PC-3 (cell line): Measurements from ENCODE around the gene PAMR1. TPM values are rescaled to one million over a fixed set of nuclear protein-coding genes. Genes with fewer than 3 reads are reported as not detected.

ENCODE experiments used
- ATAC-seq: fragments of 200-7000 bp; cut with Tn5 transposase; 2 replicates; pipeline ENCODE4 v1.9.1; 2020; ENCODE audit warnings: mild to moderate bottlenecking, moderate library complexity
- BruUV-seq: library from RNA; stranded (reverse); fragments of 400-500 nt; replicated peaks from 2 replicates; lab custom pipeline; 2021; lab: Mats Ljungman, UMichigan
- CTCF ChIA-PET: fragments of 300-600 bp; sonication (Branson Sonifier 250); formaldehyde crosslinking; loops from one replicate; lab custom pipeline; 2022; ENCODE audit warnings: antibody characterized with exemption; lab: Charles Lee
- POLR2A ChIA-PET: fragments of 300-600 bp; sonication (Branson Sonifier 250); formaldehyde crosslinking; loops from one replicate; lab custom pipeline; 2022; ENCODE audit warnings: antibody characterized with exemption; ENCODE audit not compliant: unreplicated experiment; lab: Charles Lee
- DNase-seq: peaks from one replicate; pipeline ENCODE4 v3.0.0-alpha.2; 2015
- H2AFZ ChIP-seq: fragments of 300-600 bp; sonication (generic); 2 replicates; pipeline ENCODE4 v1.6.0; 2016; ENCODE audit warnings: antibody characterized with exemption, low read length
- H3F3A ChIP-seq: fragments of 300-600 bp; sonication (generic); one replicate; pipeline ENCODE4 v1.6.0; 2017; ENCODE audit warnings: antibody characterized with exemption, low read length, control low read depth, mild to moderate bottlenecking; ENCODE audit not compliant: unreplicated experiment
- H3K27ac ChIP-seq: fragments of 300-600 bp; sonication (generic); 2 replicates; pipeline ENCODE4 v1.5.1; 2016; ENCODE audit warnings: mild to moderate bottlenecking, low read length
- H3K27me3 ChIP-seq: fragments of 300-600 bp; sonication (generic); 2 replicates; pipeline ENCODE4 v1.6.1; 2016; ENCODE audit warnings: low read length, mixed read lengths
- H3K36me3 ChIP-seq: fragments of 300-600 bp; sonication (generic); 2 replicates; pipeline ENCODE4 v1.6.1; 2016; ENCODE audit warnings: low read depth, mixed run types, low read length, mixed read lengths
- H3K4me1 ChIP-seq: fragments of 300-600 bp; sonication (generic); 2 replicates; pipeline ENCODE4 v1.5.1; 2016; ENCODE audit warnings: low read length; ENCODE audit not compliant: insufficient read depth
- H3K4me2 ChIP-seq: fragments of 300-600 bp; sonication (generic); 2 replicates; pipeline ENCODE4 v1.6.0; 2016; ENCODE audit warnings: low read length
- H3K4me3 ChIP-seq: fragments of 300-600 bp; sonication (generic); 2 replicates; pipeline ENCODE4 v1.5.1; 2016; ENCODE audit warnings: mild to moderate bottlenecking, low read length, mixed read lengths
- H3K79me2 ChIP-seq: fragments of 300-600 bp; sonication (generic); 2 replicates; pipeline ENCODE4 v1.6.1; 2017; ENCODE audit warnings: low read length, mixed read lengths
- H3K9ac ChIP-seq: fragments of 300-600 bp; sonication (generic); 2 replicates; pipeline ENCODE4 v1.6.0; 2016; ENCODE audit warnings: mild to moderate bottlenecking, low read length
- H3K9me2 ChIP-seq: fragments of 300-600 bp; sonication (generic); replicated peaks from 2 replicates; pipeline ENCODE4 v1.6.1; 2016; ENCODE audit warnings: mixed run types, low read length, mixed read lengths
- H3K9me3 ChIP-seq: fragments of 300-600 bp; sonication (generic); 2 replicates; pipeline ENCODE4 v1.6.1; 2016; ENCODE audit warnings: low read length, mixed read lengths
- H4K20me1 ChIP-seq: fragments of 300-600 bp; sonication (generic); 2 replicates; pipeline ENCODE4 v1.6.1; 2016; ENCODE audit warnings: low read length, mixed read lengths
- EZH2 ChIP-seq: fragments of 300-600 bp; sonication (generic); IDR thresholded peaks from one replicate; pipeline ENCODE4 v1.6.1; 2017; ENCODE audit warnings: antibody characterized with exemption, mild to moderate bottlenecking, low read length; ENCODE audit not compliant: unreplicated experiment
- EZH2phosphoT487 ChIP-seq: fragments of 300-600 bp; sonication (generic); IDR thresholded peaks from 2 replicates; pipeline ENCODE4 v1.6.1; 2018; ENCODE audit warnings: mild to moderate bottlenecking, antibody characterized with exemption, low read length, borderline replicate concordance
- intact Hi-C: fragments of 100-400 bp; cut with micrococcal nuclease; formaldehyde crosslinking; loops from 2 replicates; pipeline ENCODE4 v1.9.0; 2023
- total RNA-seq: library from RNA; depleted of rRNA; stranded (reverse); fragments of >200 nt; gene quantifications from 2 replicates; pipeline ENCODE4 v1.2.3, GENCODE V29; 2014
- TF ChIP-seq, protein P1 (sequence below): fragments of 300-600 bp; sonication (generic); conservative IDR thresholded peaks from 2 replicates; pipeline ENCODE4 v1.5.1; 2017; ENCODE audit warnings: antibody characterized with exemption, low read depth, mild to moderate bottlenecking, low read length

PAMR1 gene
- total RNA-seq, 1 experiment from 2014 or later: not detected

DNA sequence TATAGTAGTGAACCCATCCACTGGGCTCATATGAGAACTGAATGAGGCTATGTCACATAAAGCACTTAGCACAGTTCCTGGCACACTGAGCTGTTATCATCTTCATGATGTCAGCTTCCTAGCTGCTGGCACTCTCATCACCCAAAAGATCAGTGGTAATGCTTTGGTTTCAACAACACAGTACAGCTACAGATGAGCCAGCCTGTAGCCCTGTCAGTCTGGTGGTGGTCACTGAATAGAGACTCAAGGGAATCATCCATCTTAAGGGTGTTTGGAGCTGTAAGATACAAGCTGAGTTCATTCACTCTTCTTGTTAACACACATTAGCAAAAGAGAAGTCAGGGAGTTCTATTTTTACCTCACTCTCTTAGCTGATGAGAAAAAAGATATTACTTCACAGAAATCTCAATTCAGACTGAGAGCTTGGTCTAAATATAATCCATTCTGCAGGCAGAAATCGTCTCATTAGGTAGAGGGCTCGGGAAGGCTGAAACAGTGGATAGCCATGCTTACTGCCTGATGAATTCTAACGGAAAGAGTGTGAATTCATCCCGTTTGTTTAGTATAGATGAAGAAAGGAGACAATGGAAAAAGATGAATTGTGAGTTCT, 99.7 kb downstream of the PAMR1 start:
- no TSS peak for BruUV-seq
- H3K27ac ChIP-seq: no peak overlapping the region
- ATAC-seq (no peak), DNase-seq (no peak)
- no peaks in the 10 kb centered on the region for H3K36me3 ChIP-seq
- no peaks in the 10 kb centered on the region for H3F3A ChIP-seq
- TF ChIP-seq EZH2 (no peak), EZH2phosphoT487 (no peak)
- TF ChIP-seq, protein P1, sequence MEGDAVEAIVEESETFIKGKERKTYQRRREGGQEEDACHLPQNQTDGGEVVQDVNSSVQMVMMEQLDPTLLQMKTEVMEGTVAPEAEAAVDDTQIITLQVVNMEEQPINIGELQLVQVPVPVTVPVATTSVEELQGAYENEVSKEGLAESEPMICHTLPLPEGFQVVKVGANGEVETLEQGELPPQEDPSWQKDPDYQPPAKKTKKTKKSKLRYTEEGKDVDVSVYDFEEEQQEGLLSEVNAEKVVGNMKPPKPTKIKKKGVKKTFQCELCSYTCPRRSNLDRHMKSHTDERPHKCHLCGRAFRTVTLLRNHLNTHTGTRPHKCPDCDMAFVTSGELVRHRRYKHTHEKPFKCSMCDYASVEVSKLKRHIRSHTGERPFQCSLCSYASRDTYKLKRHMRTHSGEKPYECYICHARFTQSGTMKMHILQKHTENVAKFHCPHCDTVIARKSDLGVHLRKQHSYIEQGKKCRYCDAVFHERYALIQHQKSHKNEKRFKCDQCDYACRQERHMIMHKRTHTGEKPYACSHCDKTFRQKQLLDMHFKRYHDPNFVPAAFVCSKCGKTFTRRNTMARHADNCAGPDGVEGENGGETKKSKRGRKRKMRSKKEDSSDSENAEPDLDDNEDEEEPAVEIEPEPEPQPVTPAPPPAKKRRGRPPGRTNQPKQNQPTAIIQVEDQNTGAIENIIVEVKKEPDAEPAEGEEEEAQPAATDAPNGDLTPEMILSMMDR: no peak
- no peaks in the 10 kb centered on the region for H3K9me2 ChIP-seq
- CTCF ChIA-PET: no interaction called here
- POLR2A ChIA-PET: no interaction called here
- peaks cover 89% of the 10 kb centered on the region for H3K27me3 ChIP-seq
- no peaks in the 10 kb centered on the region for H3K79me2 ChIP-seq
- H3K9ac ChIP-seq: no peak overlapping the region
- H3K4me1 ChIP-seq: no peaks in the 10 kb centered on the region
- no peaks in the 10 kb centered on the region for H4K20me1 ChIP-seq
- no peak overlapping the region for H3K4me2 ChIP-seq
- H2AFZ ChIP-seq: no peak overlapping the region
- H3K9me3 ChIP-seq: no peaks in the 10 kb centered on the region
- intact Hi-C loops: no loop called here
- no peak overlapping the region for H3K4me3 ChIP-seq

- Histone ChIP-seq H3K27ac (no peak overlapping the region), H3K36me3 (no peaks in the 10 kb centered on the region), H3K9ac (no peak overlapping the region), H2AFZ (no peak overlapping the region), H3K79me2 (no peaks in the 10 kb centered on the region), H3K27me3 (peaks cover 97% of the 10 kb centered on the region), H3F3A (no peaks in the 10 kb centered on the region), H3K4me3 (no peak overlapping the region), H3K4me2 (no peak overlapping the region), H4K20me1 (no peaks in the 10 kb centered on the region), H3K4me1 (no peaks in the 10 kb centered on the region), H3K9me3 (no peaks in the 10 kb centered on the region), H3K9me2 (no peaks in the 10 kb centered on the region)
- DNase-seq (no peak), ATAC-seq (no peak)
- CTCF ChIA-PET: interaction anchor here (0.6 kb wide), 1 partner anchor 581 kb away, joined by 5 read pairs; no protein-coding TSS in a partner anchor
- POLR2A ChIA-PET: no interaction called here
- TF ChIP-seq EZH2phosphoT487 (no peak), EZH2 (no peak)
- BruUV-seq: no TSS peak
- intact Hi-C loops: no loop called here
Observed at GRCh38 chr11:35424157-35424940, 101.1 kb downstream of the PAMR1 start.

GRCh38 chr11:35420371-35420770, 105.0 kb downstream of the PAMR1 start:
- TF ChIP-seq, protein P1: no peak
- TF ChIP-seq EZH2phosphoT487 (no peak), EZH2 (no peak)
- H3K9me2 ChIP-seq: no peaks in the 10 kb centered on the region
- no peaks in the 10 kb centered on the region for H4K20me1 ChIP-seq
- H3K4me2 ChIP-seq: no peak overlapping the region
- intact Hi-C loops: no loop called here
- ChIA-PET CTCF (no interaction called here), POLR2A (no interaction called here)
- peaks cover 99% of the 10 kb centered on the region for H3K27me3 ChIP-seq
- no peak overlapping the region for H3K4me3 ChIP-seq
- DNase-seq: no peak
- H3K79me2 ChIP-seq: no peaks in the 10 kb centered on the region
- H3K9ac ChIP-seq: no peak overlapping the region
- no peaks in the 10 kb centered on the region for H3K36me3 ChIP-seq
- no TSS peak for BruUV-seq
- no peaks in the 10 kb centered on the region for H3F3A ChIP-seq
- no peaks in the 10 kb centered on the region for H3K9me3 ChIP-seq
- 0 out of 2 replicates have a peak, but pooled peaks cover 3% of the 10 kb centered on the region for H3K4me1 ChIP-seq
- ATAC-seq: no peak
- no peak overlapping the region for H3K27ac ChIP-seq
- no peak overlapping the region for H2AFZ ChIP-seq
